C4-2B (cell line): Measurements from ENCODE around the gene CXCR5.

Experiments used
- ZFX ChIP-seq: fragments of 450-650 bp; IDR thresholded peaks from 2 replicates; pipeline ENCODE4 v1.6.1; 2017
- TF ChIP-seq, protein P1 (sequence below): fragments of 450-650 bp; conservative IDR thresholded peaks from 2 replicates; pipeline ENCODE4 v1.5.1; 2017; ENCODE audit warnings: mild to moderate bottlenecking

DNA sequence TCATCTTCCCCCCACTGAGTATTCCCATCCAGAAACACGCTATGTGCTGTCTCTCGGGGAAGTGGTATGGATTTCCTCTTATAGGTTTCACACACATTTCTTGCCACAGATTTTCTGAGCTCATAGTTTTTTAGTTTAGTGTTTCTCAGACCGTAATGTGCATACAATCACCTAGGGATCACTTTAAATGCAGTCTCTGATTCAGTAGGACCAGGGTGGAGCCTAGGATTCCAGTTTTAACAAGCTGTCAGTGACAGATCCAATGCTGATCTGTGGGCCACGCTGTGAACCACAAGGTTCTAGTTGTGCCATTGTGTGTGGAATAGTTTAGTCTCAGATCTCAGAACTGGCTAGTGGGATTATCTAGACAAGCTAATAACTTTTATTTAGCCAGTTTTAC lies 23.7 kb upstream of the CXCR5 start:
- TF ChIP-seq, protein P1, sequence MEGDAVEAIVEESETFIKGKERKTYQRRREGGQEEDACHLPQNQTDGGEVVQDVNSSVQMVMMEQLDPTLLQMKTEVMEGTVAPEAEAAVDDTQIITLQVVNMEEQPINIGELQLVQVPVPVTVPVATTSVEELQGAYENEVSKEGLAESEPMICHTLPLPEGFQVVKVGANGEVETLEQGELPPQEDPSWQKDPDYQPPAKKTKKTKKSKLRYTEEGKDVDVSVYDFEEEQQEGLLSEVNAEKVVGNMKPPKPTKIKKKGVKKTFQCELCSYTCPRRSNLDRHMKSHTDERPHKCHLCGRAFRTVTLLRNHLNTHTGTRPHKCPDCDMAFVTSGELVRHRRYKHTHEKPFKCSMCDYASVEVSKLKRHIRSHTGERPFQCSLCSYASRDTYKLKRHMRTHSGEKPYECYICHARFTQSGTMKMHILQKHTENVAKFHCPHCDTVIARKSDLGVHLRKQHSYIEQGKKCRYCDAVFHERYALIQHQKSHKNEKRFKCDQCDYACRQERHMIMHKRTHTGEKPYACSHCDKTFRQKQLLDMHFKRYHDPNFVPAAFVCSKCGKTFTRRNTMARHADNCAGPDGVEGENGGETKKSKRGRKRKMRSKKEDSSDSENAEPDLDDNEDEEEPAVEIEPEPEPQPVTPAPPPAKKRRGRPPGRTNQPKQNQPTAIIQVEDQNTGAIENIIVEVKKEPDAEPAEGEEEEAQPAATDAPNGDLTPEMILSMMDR, result no peak
- TF ChIP-seq ZFX, result no peak
